A673 (cell line): ENCODE data around the gene BICD2.

ENCODE experiments used
- EZH2 ChIP-seq: fragments of 200-600 bp; sonication (generic); IDR thresholded peaks from 2 replicates; pipeline ENCODE4 v1.6.1; 2017; ENCODE audit warnings: borderline replicate concordance, low read depth, mild to moderate bottlenecking, mixed read lengths, antibody characterized with exemption, low read length; ENCODE audit not compliant: poor library complexity, severe bottlenecking
- TF ChIP-seq, protein P1 (sequence below): fragments of 300-800, 200-600 bp; sonication (generic); conservative IDR thresholded peaks from 2 replicates; pipeline ENCODE4 v1.5.1; 2017; ENCODE audit warnings: low read depth, mild to moderate bottlenecking, antibody characterized with exemption, low read length, moderate library complexity, mixed read lengths

DNA sequence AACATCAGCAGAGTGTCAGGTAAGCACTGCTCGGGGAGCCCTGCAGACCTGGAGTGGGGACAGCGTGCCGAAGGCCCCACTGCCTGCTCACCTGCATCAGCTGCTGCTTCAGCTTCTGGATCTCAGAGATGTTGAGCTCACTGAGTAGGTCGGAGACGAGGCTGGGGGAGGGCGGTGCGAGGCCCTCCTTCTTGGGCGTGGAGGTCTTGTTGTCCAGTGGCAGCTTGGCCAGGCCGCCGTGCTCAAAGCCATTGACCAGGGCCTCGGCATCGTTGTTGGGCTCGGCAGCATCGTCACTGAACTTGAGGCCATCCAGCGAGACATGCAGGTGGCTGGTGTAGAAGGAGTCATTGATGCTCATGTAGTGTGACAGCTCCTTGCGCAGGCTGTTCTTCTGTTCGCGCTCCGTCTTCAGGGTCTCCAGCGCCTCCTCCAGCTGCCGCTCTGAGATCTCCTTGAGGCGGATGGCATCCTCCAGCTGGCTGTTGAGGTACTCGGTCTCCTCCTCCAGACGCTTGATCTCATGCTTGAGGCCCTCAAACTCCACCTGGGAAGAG is 44.3 kb downstream of the BICD2 start:
- TF ChIP-seq, protein P1, sequence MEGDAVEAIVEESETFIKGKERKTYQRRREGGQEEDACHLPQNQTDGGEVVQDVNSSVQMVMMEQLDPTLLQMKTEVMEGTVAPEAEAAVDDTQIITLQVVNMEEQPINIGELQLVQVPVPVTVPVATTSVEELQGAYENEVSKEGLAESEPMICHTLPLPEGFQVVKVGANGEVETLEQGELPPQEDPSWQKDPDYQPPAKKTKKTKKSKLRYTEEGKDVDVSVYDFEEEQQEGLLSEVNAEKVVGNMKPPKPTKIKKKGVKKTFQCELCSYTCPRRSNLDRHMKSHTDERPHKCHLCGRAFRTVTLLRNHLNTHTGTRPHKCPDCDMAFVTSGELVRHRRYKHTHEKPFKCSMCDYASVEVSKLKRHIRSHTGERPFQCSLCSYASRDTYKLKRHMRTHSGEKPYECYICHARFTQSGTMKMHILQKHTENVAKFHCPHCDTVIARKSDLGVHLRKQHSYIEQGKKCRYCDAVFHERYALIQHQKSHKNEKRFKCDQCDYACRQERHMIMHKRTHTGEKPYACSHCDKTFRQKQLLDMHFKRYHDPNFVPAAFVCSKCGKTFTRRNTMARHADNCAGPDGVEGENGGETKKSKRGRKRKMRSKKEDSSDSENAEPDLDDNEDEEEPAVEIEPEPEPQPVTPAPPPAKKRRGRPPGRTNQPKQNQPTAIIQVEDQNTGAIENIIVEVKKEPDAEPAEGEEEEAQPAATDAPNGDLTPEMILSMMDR, result no peak
- no peak for TF ChIP-seq EZH2
